ENCODE data around the gene STARD3. TPM values are rescaled to one million over a fixed set of nuclear protein-coding genes. Genes with fewer than 3 reads are reported as not detected.
"Not testable (repeated sequence)": the region's sequence is repeated elsewhere in the genome, so short reads cannot be mapped to it uniquely, and the experiment has no call there.

Gene STARD3
- total RNA-seq, 1 experiment from 2014 or later: 30.1 TPM

DNA sequence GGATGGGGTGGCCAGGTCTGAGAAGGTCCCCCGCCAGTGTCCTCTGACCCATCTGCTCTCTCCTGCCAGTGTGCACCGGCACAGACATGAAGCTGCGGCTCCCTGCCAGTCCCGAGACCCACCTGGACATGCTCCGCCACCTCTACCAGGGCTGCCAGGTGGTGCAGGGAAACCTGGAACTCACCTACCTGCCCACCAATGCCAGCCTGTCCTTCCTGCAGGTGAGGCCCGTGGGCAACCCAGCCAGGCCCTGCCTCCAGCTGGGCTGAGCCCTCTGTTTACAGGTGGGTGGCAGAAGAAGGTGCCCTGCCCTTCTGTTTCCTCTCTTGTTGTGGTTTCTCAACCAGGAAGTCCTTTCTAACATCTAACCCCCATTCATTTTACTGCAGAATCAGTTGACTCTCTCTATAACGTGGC, 70.0 kb downstream of the STARD3 start:
- Mint-ChIP-seq H3K4me3 (ENCODE audit: unreplicated experiment) (no peak overlapping the region), H3K27me3 (ENCODE audit: insufficient read depth, unreplicated experiment) (no peaks in the 10 kb centered on the region), H3K36me3 (ENCODE audit: insufficient read depth, unreplicated experiment) (peaks cover 50% of the 10 kb centered on the region), H3K27ac (ENCODE audit: low read depth, unreplicated experiment) (no peak overlapping the region), H3K4me1 (ENCODE audit: insufficient read depth, unreplicated experiment) (peaks cover 16% of the 10 kb centered on the region), H3K9me3 (ENCODE audit: unreplicated experiment) (no peaks in the 10 kb centered on the region)
- CTCF ChIA-PET: interaction anchor here (0.8 to 2.4 kb wide), 3 partner anchors 9 to 85 kb away, joined by 3 to 8 read pairs (median 3); no protein-coding TSS in a partner anchor
- POLR2A ChIA-PET: interaction anchor here (1.7 kb wide), 1 partner anchor 9 kb away, joined by 4 read pairs; no protein-coding TSS in a partner anchor
- no peak for DNase-seq (ENCODE audit: unreplicated experiment)
- no TSS peak for BruUV-seq (replicated peaks)
- intact Hi-C loops (cut with micrococcal nuclease): no loop called here
- TF ChIP-seq, protein P1, sequence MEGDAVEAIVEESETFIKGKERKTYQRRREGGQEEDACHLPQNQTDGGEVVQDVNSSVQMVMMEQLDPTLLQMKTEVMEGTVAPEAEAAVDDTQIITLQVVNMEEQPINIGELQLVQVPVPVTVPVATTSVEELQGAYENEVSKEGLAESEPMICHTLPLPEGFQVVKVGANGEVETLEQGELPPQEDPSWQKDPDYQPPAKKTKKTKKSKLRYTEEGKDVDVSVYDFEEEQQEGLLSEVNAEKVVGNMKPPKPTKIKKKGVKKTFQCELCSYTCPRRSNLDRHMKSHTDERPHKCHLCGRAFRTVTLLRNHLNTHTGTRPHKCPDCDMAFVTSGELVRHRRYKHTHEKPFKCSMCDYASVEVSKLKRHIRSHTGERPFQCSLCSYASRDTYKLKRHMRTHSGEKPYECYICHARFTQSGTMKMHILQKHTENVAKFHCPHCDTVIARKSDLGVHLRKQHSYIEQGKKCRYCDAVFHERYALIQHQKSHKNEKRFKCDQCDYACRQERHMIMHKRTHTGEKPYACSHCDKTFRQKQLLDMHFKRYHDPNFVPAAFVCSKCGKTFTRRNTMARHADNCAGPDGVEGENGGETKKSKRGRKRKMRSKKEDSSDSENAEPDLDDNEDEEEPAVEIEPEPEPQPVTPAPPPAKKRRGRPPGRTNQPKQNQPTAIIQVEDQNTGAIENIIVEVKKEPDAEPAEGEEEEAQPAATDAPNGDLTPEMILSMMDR (IDR thresholded peaks at IDR 0.05; ENCODE audit: unreplicated experiment): no peak

- no TSS peak for BruUV-seq (replicated peaks)
- Mint-ChIP-seq H3K36me3 (ENCODE audit: insufficient read depth, unreplicated experiment) (peaks cover 56% of the 10 kb centered on the region), H3K9me3 (ENCODE audit: unreplicated experiment) (no peaks in the 10 kb centered on the region), H3K27me3 (ENCODE audit: insufficient read depth, unreplicated experiment) (no peaks in the 10 kb centered on the region), H3K4me3 (ENCODE audit: unreplicated experiment) (no peak overlapping the region), H3K27ac (ENCODE audit: low read depth, unreplicated experiment) (no peak overlapping the region), H3K4me1 (ENCODE audit: insufficient read depth, unreplicated experiment) (peaks cover 11% of the 10 kb centered on the region)
- TF ChIP-seq, protein P1 (IDR thresholded peaks at IDR 0.05; ENCODE audit: unreplicated experiment): no peak
- intact Hi-C loops (cut with micrococcal nuclease): no loop called here
- no peak for DNase-seq (ENCODE audit: unreplicated experiment)
- ChIA-PET CTCF (interaction anchor here (0.9 to 2.4 kb wide), 3 partner anchors 9 to 88 kb away, joined by 4 to 8 read pairs (median 5); no protein-coding TSS in a partner anchor), POLR2A (interaction anchor here (0.6 to 1.4 kb wide), 2 partner anchors 9 to 21 kb away, joined by 3 to 5 read pairs; partner anchors contain the start of gene ERBB2)
Observed at GRCh38 chr17:39709319-39709997, 72.5 kb downstream of the STARD3 start.

DNA sequence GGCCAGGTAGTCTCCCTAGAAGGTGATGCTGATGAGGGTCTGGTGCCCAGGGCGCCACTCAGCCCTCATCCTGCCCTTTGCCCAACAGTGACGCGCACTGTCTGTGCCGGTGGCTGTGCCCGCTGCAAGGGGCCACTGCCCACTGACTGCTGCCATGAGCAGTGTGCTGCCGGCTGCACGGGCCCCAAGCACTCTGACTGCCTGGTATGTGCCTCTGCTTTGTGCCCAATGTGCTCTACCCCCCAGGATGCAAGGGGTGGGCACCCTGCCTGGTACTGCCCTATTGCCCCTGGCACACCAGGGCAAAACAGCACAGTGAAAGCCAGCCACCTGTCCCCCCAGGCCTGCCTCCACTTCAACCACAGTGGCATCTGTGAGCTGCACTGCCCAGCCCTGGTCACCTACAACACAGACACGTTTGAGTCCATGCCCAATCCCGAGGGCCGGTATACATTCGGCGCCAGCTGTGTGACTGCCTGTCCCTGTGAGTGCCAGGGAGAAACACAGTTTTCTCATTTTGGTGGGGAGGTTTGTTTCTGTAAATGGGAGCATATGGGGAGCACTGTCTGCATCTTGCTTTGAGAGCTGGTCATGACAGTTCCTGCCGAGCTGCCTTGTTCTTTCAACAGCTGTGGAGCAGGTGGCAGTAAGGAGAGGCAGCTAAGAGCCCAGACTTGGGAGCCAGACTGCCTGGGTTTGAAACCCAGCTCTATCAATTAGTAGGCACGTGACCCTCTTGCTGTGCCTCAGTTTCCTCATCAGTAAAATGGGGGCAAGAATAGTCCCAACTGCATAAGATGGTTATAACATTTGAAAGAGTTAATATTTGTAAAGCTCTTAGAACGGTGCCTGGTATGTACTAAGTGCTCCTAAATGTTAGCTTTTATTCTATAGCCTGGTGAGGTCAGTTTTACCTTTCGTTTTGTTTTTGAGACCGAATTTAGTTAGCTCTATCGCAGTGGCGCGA, 73.3 kb downstream of the STARD3 start:
- peaks cover 5% of the 10 kb centered on the region for H3K4me1 Mint-ChIP-seq (ENCODE audit: insufficient read depth, unreplicated experiment)
- intact Hi-C loops (cut with micrococcal nuclease): no loop called here
- H3K27ac Mint-ChIP-seq (ENCODE audit: low read depth, unreplicated experiment): no peak overlapping the region
- POLR2A ChIA-PET: interaction anchor here (0.6 to 1.2 kb wide), 3 partner anchors 10 to 22 kb away, joined by 3 to 6 read pairs (median 3); partner anchors contain the start of genes ERBB2 and MIEN1
- TF ChIP-seq, protein P1 (IDR thresholded peaks at IDR 0.05; ENCODE audit: unreplicated experiment): no peak
- CTCF ChIA-PET: interaction anchor here (0.7 to 1.1 kb wide), 4 partner anchors 9 to 306 kb away, joined by 3 to 5 read pairs (median 4); no protein-coding TSS in a partner anchor
- no peaks in the 10 kb centered on the region for H3K9me3 Mint-ChIP-seq (ENCODE audit: unreplicated experiment)
- H3K27me3 Mint-ChIP-seq (ENCODE audit: insufficient read depth, unreplicated experiment): no peaks in the 10 kb centered on the region
- peaks cover 64% of the 10 kb centered on the region for H3K36me3 Mint-ChIP-seq (ENCODE audit: insufficient read depth, unreplicated experiment)
- no peak for DNase-seq (ENCODE audit: unreplicated experiment)
- no peak overlapping the region for H3K4me3 Mint-ChIP-seq (ENCODE audit: unreplicated experiment)
- BruUV-seq (replicated peaks): no TSS peak

GRCh38 chr17:39711071-39711470, 74.1 kb downstream of the STARD3 start:
- POLR2A ChIA-PET: interaction anchor here (0.9 to 1.2 kb wide), 2 partner anchors 11 to 19 kb away, joined by 3 to 6 read pairs; partner anchors contain the start of genes ERBB2 and MIEN1

More at GRCh38 chr17:39711071-39711470, 74.1 kb downstream of the STARD3 start:
- intact Hi-C loops (cut with micrococcal nuclease); H3K9me3 Mint-ChIP-seq (ENCODE audit: unreplicated experiment); BruUV-seq (replicated peaks); DNase-seq (ENCODE audit: unreplicated experiment); H3K4me3 Mint-ChIP-seq (ENCODE audit: unreplicated experiment); H3K4me1 Mint-ChIP-seq (ENCODE audit: insufficient read depth, unreplicated experiment); H3K27ac Mint-ChIP-seq (ENCODE audit: low read depth, unreplicated experiment); H3K27me3 Mint-ChIP-seq (ENCODE audit: insufficient read depth, unreplicated experiment): not testable (repeated sequence)
- CTCF ChIA-PET: interaction anchor here (0.6 to 1.1 kb wide), 5 partner anchors 10 to 305 kb away, joined by 3 to 5 read pairs (median 4); no protein-coding TSS in a partner anchor
- peaks cover 67% of the 10 kb centered on the region for H3K36me3 Mint-ChIP-seq (ENCODE audit: insufficient read depth, unreplicated experiment)
